K562 (cell line): ENCODE results near the gene APLF. TPM values are rescaled to one million over a fixed set of nuclear protein-coding genes. Genes with fewer than 3 reads are reported as not detected.
A peak's percentile ranks its signal among the peaks of the same experiment; 100 is the strongest.

Source experiments
- ATF7 ChIP-seq: fragments of 450-650 bp; IDR thresholded peaks from 2 replicates; pipeline ENCODE4 v1.7.1; 2014; ENCODE audit warnings: mild to moderate bottlenecking, moderate library complexity
- CHD2 ChIP-seq: IDR thresholded peaks from 2 replicates; pipeline ENCODE4 v1.6.1; 2011; ENCODE audit warnings: low read depth, low read length
- CTBP1 ChIP-seq: fragments of 450-650 bp; IDR thresholded peaks from 2 replicates; pipeline ENCODE4 v1.6.1; 2016; ENCODE audit warnings: borderline replicate concordance
- ETV1 ChIP-seq: fragments of 450-650 bp; conservative IDR thresholded peaks from 2 replicates; pipeline ENCODE4 v1.6.1; 2016; ENCODE audit warnings: missing genetic modification characterization, control low read depth, low read depth, missing compliant biosample characterization
- ETV5 ChIP-seq: sonication (generic); formaldehyde crosslinking; IDR thresholded peaks from 2 replicates; pipeline ENCODE4 v1.4.0; 2020; ENCODE audit warnings: low read depth, mild to moderate bottlenecking, missing genetic modification reagents
- L3MBTL2 ChIP-seq: fragments of 450-650 bp; IDR thresholded peaks from 2 replicates; pipeline ENCODE4 v1.6.1; 2016; ENCODE audit warnings: mild to moderate bottlenecking, moderate library complexity
- TAL1 ChIP-seq: fragments of 450-650 bp; IDR thresholded peaks from 2 replicates; pipeline ENCODE4 v1.6.1; 2016; ENCODE audit warnings: mild to moderate bottlenecking
- YY1 ChIP-seq, 3 experiments: IDR thresholded peaks; 2 replicates each; pipeline ENCODE4 v1.6.1; 2011; ENCODE audit warnings: low read length in 2 of 3, mild to moderate bottlenecking in 2 of 3, moderate library complexity in 2 of 3, borderline replicate concordance in 1 of 3, control low read depth in 1 of 3, low read depth in 1 of 3; ENCODE audit not compliant: insufficient read depth in 3 of 3, insufficient replicate concordance in 2 of 3, control insufficient read depth in 1 of 3, insufficient read length in 1 of 3; ENCODE audit errors: extremely low read depth in 1 of 3
- polyA plus RNA-seq, 8 experiments: library from polyadenylated mRNA; depleted of rRNA in 4 of 8; stranded (reverse) in 5 of 8; unstranded in 3 of 8; fragments of >200 nt; fragmentation: Nextera tagmentation in 2 of 8; fragmentation: Illumina TruSeq in 1 of 8; extraction: Ambion mirVana in 2 of 8; extraction: Trizol in 1 of 8; gene quantifications; 2 replicates each; pipeline versions ENCODE4 v1.2.1 to v1.2.3, GENCODE V29; 2011 to 2014; ENCODE audit warnings: inconsistent platforms in 1 of 8, missing spikeins in 1 of 8
- total RNA-seq, 7 experiments: library from RNA; depleted of rRNA in 6 of 7; stranded (reverse); fragments of >200 nt in 6 of 7; fragmentation: Illumina TruSeq in 2 of 7; extraction: Trizol in 2 of 7; gene quantifications; 2 replicates each; pipeline versions ENCODE4 v1.2.1 to v1.2.3, GENCODE V29; 2011 to 2021; ENCODE audit warnings: low replicate concordance in 1 of 7
- TF ChIP-seq, protein P1 (sequence below), 2 experiments: fragments of 450-650 bp in 1 of 2; sonication (generic) in 1 of 2; formaldehyde crosslinking in 1 of 2; IDR thresholded peaks; 2 replicates each; pipeline versions ENCODE4 v1.7.1 to v1.9.0; 2016 to 2022; ENCODE audit warnings: inconsistent platforms in 1 of 2, mild to moderate bottlenecking in 1 of 2, missing genetic modification reagents in 1 of 2
- TF ChIP-seq, protein P2 (sequence below): fragments of 450-650 bp; IDR thresholded peaks from 2 replicates; pipeline ENCODE4 v1.6.1; 2016; ENCODE audit warnings: mild to moderate bottlenecking
- TF ChIP-seq, protein P3 (sequence below): IDR thresholded peaks from 2 replicates; pipeline ENCODE4 v1.6.1; 2012; ENCODE audit warnings: low read depth, low read length, improper control_type of control experiment, borderline replicate concordance

APLF gene
- total and polyA plus RNA-seq, 9 of the 15 experiments (the other 6 are each of a cell fraction or from before 2014, with no cell fraction given) = 0.07 to 1.1 (median 0.71) TPM

DNA sequence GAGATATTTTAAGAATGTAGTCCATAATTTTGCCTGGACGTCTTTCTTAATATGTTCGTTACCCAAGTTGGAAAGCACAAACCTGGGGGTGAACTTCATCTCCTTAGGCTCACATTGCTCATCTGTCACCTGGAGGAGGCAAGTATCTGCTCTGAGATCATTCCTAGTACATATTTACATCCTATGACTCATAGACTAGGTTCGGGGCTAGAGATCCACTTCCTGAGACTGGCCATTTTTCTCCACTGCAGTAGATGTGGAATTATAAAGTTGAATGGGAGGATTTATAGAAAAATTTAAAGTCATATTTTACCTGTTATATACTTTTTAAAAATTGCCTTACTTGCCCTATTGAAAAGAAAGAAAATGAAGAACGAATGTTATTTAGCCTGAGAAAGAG is 98.5 kb downstream of the APLF start (continued):
- TF ChIP-seq, protein P1, sequence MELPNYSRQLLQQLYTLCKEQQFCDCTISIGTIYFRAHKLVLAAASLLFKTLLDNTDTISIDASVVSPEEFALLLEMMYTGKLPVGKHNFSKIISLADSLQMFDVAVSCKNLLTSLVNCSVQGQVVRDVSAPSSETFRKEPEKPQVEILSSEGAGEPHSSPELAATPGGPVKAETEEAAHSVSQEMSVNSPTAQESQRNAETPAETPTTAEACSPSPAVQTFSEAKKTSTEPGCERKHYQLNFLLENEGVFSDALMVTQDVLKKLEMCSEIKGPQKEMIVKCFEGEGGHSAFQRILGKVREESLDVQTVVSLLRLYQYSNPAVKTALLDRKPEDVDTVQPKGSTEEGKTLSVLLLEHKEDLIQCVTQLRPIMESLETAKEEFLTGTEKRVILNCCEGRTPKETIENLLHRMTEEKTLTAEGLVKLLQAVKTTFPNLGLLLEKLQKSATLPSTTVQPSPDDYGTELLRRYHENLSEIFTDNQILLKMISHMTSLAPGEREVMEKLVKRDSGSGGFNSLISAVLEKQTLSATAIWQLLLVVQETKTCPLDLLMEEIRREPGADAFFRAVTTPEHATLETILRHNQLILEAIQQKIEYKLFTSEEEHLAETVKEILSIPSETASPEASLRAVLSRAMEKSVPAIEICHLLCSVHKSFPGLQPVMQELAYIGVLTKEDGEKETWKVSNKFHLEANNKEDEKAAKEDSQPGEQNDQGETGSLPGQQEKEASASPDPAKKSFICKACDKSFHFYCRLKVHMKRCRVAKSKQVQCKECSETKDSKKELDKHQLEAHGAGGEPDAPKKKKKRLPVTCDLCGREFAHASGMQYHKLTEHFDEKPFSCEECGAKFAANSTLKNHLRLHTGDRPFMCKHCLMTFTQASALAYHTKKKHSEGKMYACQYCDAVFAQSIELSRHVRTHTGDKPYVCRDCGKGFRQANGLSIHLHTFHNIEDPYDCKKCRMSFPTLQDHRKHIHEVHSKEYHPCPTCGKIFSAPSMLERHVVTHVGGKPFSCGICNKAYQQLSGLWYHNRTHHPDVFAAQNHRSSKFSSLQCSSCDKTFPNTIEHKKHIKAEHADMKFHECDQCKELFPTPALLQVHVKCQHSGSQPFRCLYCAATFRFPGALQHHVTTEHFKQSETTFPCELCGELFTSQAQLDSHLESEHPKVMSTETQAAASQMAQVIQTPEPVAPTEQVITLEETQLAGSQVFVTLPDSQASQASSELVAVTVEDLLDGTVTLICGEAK (IDR thresholded peaks at IDR 0.05) = peak; percentile 56
- TF ChIP-seq, protein P1 (CRISPR knock-in tag; IDR thresholded peaks at IDR 0.05) = no peak
- TF ChIP-seq, protein P2, sequence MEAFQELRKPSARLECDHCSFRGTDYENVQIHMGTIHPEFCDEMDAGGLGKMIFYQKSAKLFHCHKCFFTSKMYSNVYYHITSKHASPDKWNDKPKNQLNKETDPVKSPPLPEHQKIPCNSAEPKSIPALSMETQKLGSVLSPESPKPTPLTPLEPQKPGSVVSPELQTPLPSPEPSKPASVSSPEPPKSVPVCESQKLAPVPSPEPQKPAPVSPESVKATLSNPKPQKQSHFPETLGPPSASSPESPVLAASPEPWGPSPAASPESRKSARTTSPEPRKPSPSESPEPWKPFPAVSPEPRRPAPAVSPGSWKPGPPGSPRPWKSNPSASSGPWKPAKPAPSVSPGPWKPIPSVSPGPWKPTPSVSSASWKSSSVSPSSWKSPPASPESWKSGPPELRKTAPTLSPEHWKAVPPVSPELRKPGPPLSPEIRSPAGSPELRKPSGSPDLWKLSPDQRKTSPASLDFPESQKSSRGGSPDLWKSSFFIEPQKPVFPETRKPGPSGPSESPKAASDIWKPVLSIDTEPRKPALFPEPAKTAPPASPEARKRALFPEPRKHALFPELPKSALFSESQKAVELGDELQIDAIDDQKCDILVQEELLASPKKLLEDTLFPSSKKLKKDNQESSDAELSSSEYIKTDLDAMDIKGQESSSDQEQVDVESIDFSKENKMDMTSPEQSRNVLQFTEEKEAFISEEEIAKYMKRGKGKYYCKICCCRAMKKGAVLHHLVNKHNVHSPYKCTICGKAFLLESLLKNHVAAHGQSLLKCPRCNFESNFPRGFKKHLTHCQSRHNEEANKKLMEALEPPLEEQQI = 0 out of 2 replicates have a peak, but pooled peaks have one; percentile 23
- TF ChIP-seq, protein P3, sequence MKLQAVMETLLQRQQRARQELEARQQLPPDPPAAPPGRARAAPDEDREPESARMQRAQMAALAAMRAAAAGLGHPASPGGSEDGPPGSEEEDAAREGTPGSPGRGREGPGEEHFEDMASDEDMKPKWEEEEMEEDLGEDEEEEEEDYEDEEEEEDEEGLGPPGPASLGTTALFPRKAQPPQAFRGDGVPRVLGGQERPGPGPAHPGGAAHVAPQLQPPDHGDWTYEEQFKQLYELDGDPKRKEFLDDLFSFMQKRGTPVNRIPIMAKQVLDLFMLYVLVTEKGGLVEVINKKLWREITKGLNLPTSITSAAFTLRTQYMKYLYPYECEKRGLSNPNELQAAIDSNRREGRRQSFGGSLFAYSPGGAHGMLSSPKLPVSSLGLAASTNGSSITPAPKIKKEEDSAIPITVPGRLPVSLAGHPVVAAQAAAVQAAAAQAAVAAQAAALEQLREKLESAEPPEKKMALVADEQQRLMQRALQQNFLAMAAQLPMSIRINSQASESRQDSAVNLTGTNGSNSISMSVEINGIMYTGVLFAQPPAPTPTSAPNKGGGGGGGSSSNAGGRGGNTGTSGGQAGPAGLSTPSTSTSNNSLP = peak; percentile 53; the same call in 1 of the 2 replicates
- TF ChIP-seq ATF7 = peak; percentile 49; the same call in 1 of the 2 replicates
- TF ChIP-seq TAL1 = 0 out of 2 replicates have a peak, but pooled peaks have one; percentile 20
- TF ChIP-seq ETV5 (CRISPR knock-in tag) = peak; percentile 36; the same call in 1 of the 2 replicates
- TF ChIP-seq YY1 (IDR thresholded peaks at IDR 0.05; ENCODE audit: borderline replicate concordance in 1 of 3, control insufficient read depth in 1 of 3, extremely low read depth in 1 of 3, insufficient read depth in 3 of 3, insufficient read length in 1 of 3, insufficient replicate concordance in 2 of 3, low read depth in 1 of 3, low read length in 2 of 3) = peak in 1 of 3 experiments; percentile 68
- TF ChIP-seq CHD2 = no peak
- no peak for TF ChIP-seq L3MBTL2
- peak; percentile 77; the same call in 1 of the 2 replicates for TF ChIP-seq CTBP1
- TF ChIP-seq ETV1 (tag) = peak; percentile 53; the same call in 1 of the 2 replicates
